ENCODE measurements around the gene SLC9A1.

DNA sequence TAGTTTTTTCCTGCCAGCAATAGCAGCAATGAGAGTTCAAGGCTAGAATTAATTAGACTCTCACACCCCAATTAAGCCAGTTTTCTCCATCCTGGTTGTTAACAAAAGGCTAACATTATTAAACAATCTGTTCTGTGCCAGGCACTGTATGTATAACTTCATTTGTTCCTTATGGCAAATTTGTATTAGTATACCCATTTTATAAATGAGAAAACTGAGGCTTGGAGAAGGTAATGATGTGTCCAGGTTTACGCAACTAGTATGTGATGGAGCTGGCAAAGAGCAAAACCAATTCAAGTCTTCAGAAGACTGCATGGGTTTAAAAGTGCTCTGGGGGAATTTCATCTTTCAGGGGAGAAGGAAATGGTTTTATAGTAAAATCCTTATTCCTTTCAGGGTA lies 38.3 kb upstream of the SLC9A1 start:
- no peak for TF ChIP-seq KDM1A (IDR thresholded peaks at IDR 0.05; ENCODE audit: borderline replicate concordance)
- TF ChIP-seq, protein P1, sequence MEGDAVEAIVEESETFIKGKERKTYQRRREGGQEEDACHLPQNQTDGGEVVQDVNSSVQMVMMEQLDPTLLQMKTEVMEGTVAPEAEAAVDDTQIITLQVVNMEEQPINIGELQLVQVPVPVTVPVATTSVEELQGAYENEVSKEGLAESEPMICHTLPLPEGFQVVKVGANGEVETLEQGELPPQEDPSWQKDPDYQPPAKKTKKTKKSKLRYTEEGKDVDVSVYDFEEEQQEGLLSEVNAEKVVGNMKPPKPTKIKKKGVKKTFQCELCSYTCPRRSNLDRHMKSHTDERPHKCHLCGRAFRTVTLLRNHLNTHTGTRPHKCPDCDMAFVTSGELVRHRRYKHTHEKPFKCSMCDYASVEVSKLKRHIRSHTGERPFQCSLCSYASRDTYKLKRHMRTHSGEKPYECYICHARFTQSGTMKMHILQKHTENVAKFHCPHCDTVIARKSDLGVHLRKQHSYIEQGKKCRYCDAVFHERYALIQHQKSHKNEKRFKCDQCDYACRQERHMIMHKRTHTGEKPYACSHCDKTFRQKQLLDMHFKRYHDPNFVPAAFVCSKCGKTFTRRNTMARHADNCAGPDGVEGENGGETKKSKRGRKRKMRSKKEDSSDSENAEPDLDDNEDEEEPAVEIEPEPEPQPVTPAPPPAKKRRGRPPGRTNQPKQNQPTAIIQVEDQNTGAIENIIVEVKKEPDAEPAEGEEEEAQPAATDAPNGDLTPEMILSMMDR (IDR thresholded peaks at IDR 0.05 in 2 of 3, conservative IDR thresholded peaks at IDR 0.05 in 1 of 3; ENCODE audit: control insufficient read depth in 2 of 3, extremely low read depth in 1 of 3, insufficient read depth in 1 of 3, low read depth in 3 of 3, low read length in 3 of 3) = no peak
- TF ChIP-seq ZNF274 (IDR thresholded peaks at IDR 0.05; ENCODE audit: insufficient read depth, insufficient read length) = no peak
- no peak for TF ChIP-seq MXI1 (IDR thresholded peaks at IDR 0.05; ENCODE audit: low read depth, low read length)
- no peak for TF ChIP-seq KLF5 (IDR thresholded peaks at IDR 0.05; ENCODE audit: partially characterized antibody)
- no peak for TF ChIP-seq NFYA (IDR thresholded peaks at IDR 0.05; ENCODE audit: borderline replicate concordance, low read depth, low read length)
- TF ChIP-seq NFIC (IDR thresholded peaks at IDR 0.05; ENCODE audit: low read depth, low read length) = no peak
- TF ChIP-seq, protein P2, sequence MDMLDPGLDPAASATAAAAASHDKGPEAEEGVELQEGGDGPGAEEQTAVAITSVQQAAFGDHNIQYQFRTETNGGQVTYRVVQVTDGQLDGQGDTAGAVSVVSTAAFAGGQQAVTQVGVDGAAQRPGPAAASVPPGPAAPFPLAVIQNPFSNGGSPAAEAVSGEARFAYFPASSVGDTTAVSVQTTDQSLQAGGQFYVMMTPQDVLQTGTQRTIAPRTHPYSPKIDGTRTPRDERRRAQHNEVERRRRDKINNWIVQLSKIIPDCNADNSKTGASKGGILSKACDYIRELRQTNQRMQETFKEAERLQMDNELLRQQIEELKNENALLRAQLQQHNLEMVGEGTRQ (IDR thresholded peaks at IDR 0.05; ENCODE audit: borderline replicate concordance, low read depth, low read length) = no peak
- TF ChIP-seq, protein P3, sequence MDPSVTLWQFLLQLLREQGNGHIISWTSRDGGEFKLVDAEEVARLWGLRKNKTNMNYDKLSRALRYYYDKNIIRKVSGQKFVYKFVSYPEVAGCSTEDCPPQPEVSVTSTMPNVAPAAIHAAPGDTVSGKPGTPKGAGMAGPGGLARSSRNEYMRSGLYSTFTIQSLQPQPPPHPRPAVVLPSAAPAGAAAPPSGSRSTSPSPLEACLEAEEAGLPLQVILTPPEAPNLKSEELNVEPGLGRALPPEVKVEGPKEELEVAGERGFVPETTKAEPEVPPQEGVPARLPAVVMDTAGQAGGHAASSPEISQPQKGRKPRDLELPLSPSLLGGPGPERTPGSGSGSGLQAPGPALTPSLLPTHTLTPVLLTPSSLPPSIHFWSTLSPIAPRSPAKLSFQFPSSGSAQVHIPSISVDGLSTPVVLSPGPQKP (IDR thresholded peaks at IDR 0.05; ENCODE audit: low read depth, low read length) = no peak
- TF ChIP-seq, protein P4, sequence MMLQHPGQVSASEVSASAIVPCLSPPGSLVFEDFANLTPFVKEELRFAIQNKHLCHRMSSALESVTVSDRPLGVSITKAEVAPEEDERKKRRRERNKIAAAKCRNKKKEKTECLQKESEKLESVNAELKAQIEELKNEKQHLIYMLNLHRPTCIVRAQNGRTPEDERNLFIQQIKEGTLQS (IDR thresholded peaks at IDR 0.05; ENCODE audit: borderline replicate concordance, extremely low read depth, low read depth, low read length) = no peak
- no peak for TF ChIP-seq FOS (IDR thresholded peaks at IDR 0.05; ENCODE audit: borderline replicate concordance, extremely low read depth, insufficient read length)
- TF ChIP-seq PML (IDR thresholded peaks at IDR 0.05; ENCODE audit: low read length) = no peak
- no peak for TF ChIP-seq EP300 (IDR thresholded peaks at IDR 0.05; ENCODE audit: borderline replicate concordance in 1 of 2, control insufficient read depth in 1 of 2, low read depth in 2 of 2, low read length in 2 of 2)

Measured in GM12878 (cell line).